OCI-LY1 (cell line): ENCODE data around the gene SMAD6.

Experiments used
- EZH2 ChIP-seq: fragments of 200-600 bp; sonication (generic), shearing (Covaris generic); IDR thresholded peaks from 2 replicates; pipeline ENCODE4 v1.8.0; 2017; ENCODE audit warnings: borderline replicate concordance, mixed run types, mild to moderate bottlenecking, antibody characterized with exemption, low read length, moderate library complexity, mixed read lengths
- TF ChIP-seq, protein P1 (sequence below): fragments of 200-600 bp; sonication (generic), shearing (Covaris generic); IDR thresholded peaks from 2 replicates; pipeline ENCODE4 v1.5.1; 2017; ENCODE audit warnings: mild to moderate bottlenecking, antibody characterized with exemption, low read length, moderate library complexity, mixed read lengths

GRCh38 chr15:66655997-66656396, 46.0 kb upstream of the SMAD6 start:
- TF ChIP-seq, protein P1, sequence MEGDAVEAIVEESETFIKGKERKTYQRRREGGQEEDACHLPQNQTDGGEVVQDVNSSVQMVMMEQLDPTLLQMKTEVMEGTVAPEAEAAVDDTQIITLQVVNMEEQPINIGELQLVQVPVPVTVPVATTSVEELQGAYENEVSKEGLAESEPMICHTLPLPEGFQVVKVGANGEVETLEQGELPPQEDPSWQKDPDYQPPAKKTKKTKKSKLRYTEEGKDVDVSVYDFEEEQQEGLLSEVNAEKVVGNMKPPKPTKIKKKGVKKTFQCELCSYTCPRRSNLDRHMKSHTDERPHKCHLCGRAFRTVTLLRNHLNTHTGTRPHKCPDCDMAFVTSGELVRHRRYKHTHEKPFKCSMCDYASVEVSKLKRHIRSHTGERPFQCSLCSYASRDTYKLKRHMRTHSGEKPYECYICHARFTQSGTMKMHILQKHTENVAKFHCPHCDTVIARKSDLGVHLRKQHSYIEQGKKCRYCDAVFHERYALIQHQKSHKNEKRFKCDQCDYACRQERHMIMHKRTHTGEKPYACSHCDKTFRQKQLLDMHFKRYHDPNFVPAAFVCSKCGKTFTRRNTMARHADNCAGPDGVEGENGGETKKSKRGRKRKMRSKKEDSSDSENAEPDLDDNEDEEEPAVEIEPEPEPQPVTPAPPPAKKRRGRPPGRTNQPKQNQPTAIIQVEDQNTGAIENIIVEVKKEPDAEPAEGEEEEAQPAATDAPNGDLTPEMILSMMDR: no peak
- TF ChIP-seq EZH2: no peak
